Activated T-cell treated with anti-CD3 and anti-CD28 coated beads, Interleukin-2, amount 50 U/mL, for 72 hours (primary cell): ENCODE measurements around the gene GAB2. TPM values are rescaled to one million over a fixed set of nuclear protein-coding genes. Genes with fewer than 3 reads are reported as not detected.
A peak's percentile ranks its signal among the peaks of the same experiment; 100 is the strongest.

Source experiments
- ATAC-seq, 2 donors: fragments of 150-1000 bp; cut with Tn5 transposase; replicated peaks in 1 of 2; 2 replicates each; pipeline ENCODE4 v1.10.0; 2021; ENCODE audit warnings: moderate library complexity in 2 of 2, mild to moderate bottlenecking in 1 of 2
- DNase-seq, 2 donors: peaks; one replicate each; pipeline ENCODE4 v3.0.0; 2021 to 2022; ENCODE audit warnings: mixed read lengths in 1 of 2
- H3K27ac Mint-ChIP-seq: one replicate; pipeline ENCODE4 v1.8.0; 2022; ENCODE audit warnings: mild to moderate bottlenecking, moderate library complexity, mixed read lengths
- H3K27me3 Mint-ChIP-seq: one replicate; pipeline ENCODE4 v1.8.0; 2022; ENCODE audit warnings: low read depth, mixed read lengths
- H3K36me3 Mint-ChIP-seq, 2 donors: one replicate each; pipeline ENCODE4 v1.8.0; 2022; ENCODE audit warnings: mixed read lengths in 2 of 2, mild to moderate bottlenecking in 1 of 2; ENCODE audit not compliant: insufficient read depth in 2 of 2
- H3K4me1 Mint-ChIP-seq: one replicate; pipeline ENCODE4 v1.8.0; 2022; ENCODE audit warnings: low read depth, mixed read lengths
- H3K4me3 Mint-ChIP-seq, 2 donors: one replicate each; pipeline ENCODE4 v1.8.0; 2022; ENCODE audit warnings: mild to moderate bottlenecking in 2 of 2, mixed read lengths in 2 of 2, moderate library complexity in 2 of 2
- H3K9me3 Mint-ChIP-seq, 2 donors: one replicate each; pipeline ENCODE4 v1.8.0; 2022; ENCODE audit warnings: mixed read lengths in 2 of 2
- total RNA-seq, 2 donors: library from RNA; stranded (reverse); gene quantifications; one replicate each; pipeline ENCODE4 v1.2.3, GENCODE V29; 2022

The GAB2 gene
- total RNA-seq, 2 donors from 2014 or later, result 48.0 to 51.7 TPM

GRCh38 chr11:78192223-78192719 lies 225.3 kb downstream of the GAB2 start:
- no peak overlapping the region for H3K27ac Mint-ChIP-seq
- H3K27me3 Mint-ChIP-seq, result no peaks in the 10 kb centered on the region
- peaks cover 65% of the 10 kb centered on the region for H3K4me1 Mint-ChIP-seq
- no peaks in the 10 kb centered on the region for H3K9me3 Mint-ChIP-seq
- ATAC-seq, result no peak
- H3K4me3 Mint-ChIP-seq, result no peak overlapping the region
- peaks cover 8 to 14% of the 10 kb centered on the region in 2 donors for H3K36me3 Mint-ChIP-seq
- DNase-seq, result no peak

- Mint-ChIP-seq H3K36me3 (peaks cover 8 to 16% of the 10 kb centered on the region in 2 donors), H3K9me3 (no peaks in the 10 kb centered on the region), H3K27me3 (no peaks in the 10 kb centered on the region), H3K4me1 (peaks cover 73% of the 10 kb centered on the region), H3K4me3 (peak overlapping the region; percentile 90 to 98), H3K27ac (no peak overlapping the region)
- ATAC-seq, result no peak
- no peak for DNase-seq
These were observed 226.6 kb downstream of the GAB2 start for GRCh38 chr11:78190871-78191538.

GRCh38 chr11:78190374-78190773 lies 227.2 kb downstream of the GAB2 start:
- DNase-seq (no peak), ATAC-seq (no peak)
- Mint-ChIP-seq H3K36me3 (peaks cover 8 to 17% of the 10 kb centered on the region in 2 donors), H3K4me3 (peak overlapping the region; percentile 90 to 98), H3K27me3 (no peaks in the 10 kb centered on the region), H3K27ac (peak overlapping the region; percentile 19), H3K9me3 (no peaks in the 10 kb centered on the region), H3K4me1 (peaks cover 77% of the 10 kb centered on the region)

GRCh38 chr11:78189851-78190250 lies 227.8 kb downstream of the GAB2 start:
- Mint-ChIP-seq H3K4me3 (peak overlapping the region; percentile 90 to 98), H3K27ac (peak overlapping the region; percentile 64), H3K27me3 (no peaks in the 10 kb centered on the region), H3K9me3 (no peaks in the 10 kb centered on the region), H3K36me3 (peaks cover 8 to 17% of the 10 kb centered on the region in 2 donors), H3K4me1 (peaks cover 74% of the 10 kb centered on the region)
- DNase-seq (no peak), ATAC-seq (no peak)

- ATAC-seq, result no peak
- H3K9me3 Mint-ChIP-seq, result no peaks in the 10 kb centered on the region
- H3K27ac Mint-ChIP-seq, result peak overlapping the region; percentile 64
- no peak for DNase-seq
- no peaks in the 10 kb centered on the region for H3K27me3 Mint-ChIP-seq
- peak overlapping the region; percentile 90 to 98 for H3K4me3 Mint-ChIP-seq
- H3K4me1 Mint-ChIP-seq, result peaks cover 72% of the 10 kb centered on the region
- peaks cover 5 to 17% of the 10 kb centered on the region in 2 donors for H3K36me3 Mint-ChIP-seq
These were observed 228.4 kb downstream of the GAB2 start for GRCh38 chr11:78189174-78189724.

GRCh38 chr11:78188286-78189173 lies 229.1 kb downstream of the GAB2 start, which contains the start of the genes KCTD21 and USP35:
TSS of gene KCTD21 (minus strand) at chr11:78188626. CDS start at chr11:78174554, 14,072 bp downstream.
TSS of gene USP35 (plus strand) at chr11:78188919. CDS start at chr11:78196246, 7,327 bp downstream.
- peak; percentile 89 for ATAC-seq
- DNase-seq, result peak; percentile 96 to 97
- H3K9me3 Mint-ChIP-seq, result no peaks in the 10 kb centered on the region
- H3K4me3 Mint-ChIP-seq, result peak within 1 kb of the TSS; percentile 90 to 98
- peaks cover 5 to 11% of the 10 kb centered on the region in 2 donors for H3K36me3 Mint-ChIP-seq
- peak within 1 kb of the TSS; percentile 97 for H3K27ac Mint-ChIP-seq
- no peaks in the 10 kb centered on the region for H3K27me3 Mint-ChIP-seq
- peaks cover 65% of the 10 kb centered on the region for H3K4me1 Mint-ChIP-seq

GRCh38 chr11:78187366-78188285 lies 230.0 kb downstream of the GAB2 start:
- ATAC-seq (peak; percentile 77 to 80), DNase-seq (peak; percentile 84 to 88)
- H3K4me3 Mint-ChIP-seq, result peak overlapping the region; percentile 90 to 98
- no peaks in the 10 kb centered on the region for H3K9me3 Mint-ChIP-seq
- no peaks in the 10 kb centered on the region for H3K27me3 Mint-ChIP-seq
- H3K4me1 Mint-ChIP-seq, result peaks cover 56% of the 10 kb centered on the region
- H3K27ac Mint-ChIP-seq, result peak overlapping the region; percentile 97
- H3K36me3 Mint-ChIP-seq, result peaks cover 3 to 15% of the 10 kb centered on the region in 2 donors

- H3K27ac Mint-ChIP-seq, result no peak overlapping the region
- H3K9me3 Mint-ChIP-seq, result peaks cover 5% of the 10 kb centered on the region in 2 donors
- peaks cover 21% of the 10 kb centered on the region for H3K4me1 Mint-ChIP-seq
- DNase-seq (no peak), ATAC-seq (no peak)
- peaks cover 9 to 27% of the 10 kb centered on the region in 2 donors for H3K36me3 Mint-ChIP-seq
- H3K27me3 Mint-ChIP-seq, result no peaks in the 10 kb centered on the region
- H3K4me3 Mint-ChIP-seq, result no peak overlapping the region
These were observed 236.4 kb downstream of the GAB2 start for GRCh38 chr11:78181185-78181584.

GRCh38 chr11:78180751-78181150 lies 236.9 kb downstream of the GAB2 start:
- H3K9me3 Mint-ChIP-seq, result peaks cover 7% of the 10 kb centered on the region in 2 donors
- peaks cover 10 to 25% of the 10 kb centered on the region in 2 donors for H3K36me3 Mint-ChIP-seq
- DNase-seq (no peak), ATAC-seq (no peak)
- peaks cover 16% of the 10 kb centered on the region for H3K4me1 Mint-ChIP-seq
- H3K27ac Mint-ChIP-seq, result no peak overlapping the region
- no peak overlapping the region for H3K4me3 Mint-ChIP-seq
- H3K27me3 Mint-ChIP-seq, result no peaks in the 10 kb centered on the region

- peaks cover 10 to 24% of the 10 kb centered on the region in 2 donors for H3K36me3 Mint-ChIP-seq
- no peak overlapping the region for H3K4me3 Mint-ChIP-seq
- no peaks in the 10 kb centered on the region for H3K27me3 Mint-ChIP-seq
- H3K9me3 Mint-ChIP-seq, result peaks cover 7% of the 10 kb centered on the region in 2 donors
- no peak overlapping the region for H3K27ac Mint-ChIP-seq
- DNase-seq (no peak), ATAC-seq (no peak)
- peaks cover 8% of the 10 kb centered on the region for H3K4me1 Mint-ChIP-seq
These were observed 238.1 kb downstream of the GAB2 start for GRCh38 chr11:78179459-78180071.

GRCh38 chr11:78177216-78177615 lies 240.4 kb downstream of the GAB2 start:
- H3K27me3 Mint-ChIP-seq, result no peaks in the 10 kb centered on the region
- H3K36me3 Mint-ChIP-seq, result peaks cover 10 to 16% of the 10 kb centered on the region in 2 donors
- H3K9me3 Mint-ChIP-seq, result peaks cover 7% of the 10 kb centered on the region in 2 donors
- no peak for ATAC-seq
- H3K27ac Mint-ChIP-seq, result no peak overlapping the region
- no peak overlapping the region for H3K4me3 Mint-ChIP-seq
- no peak for DNase-seq
- peaks cover 7% of the 10 kb centered on the region for H3K4me1 Mint-ChIP-seq
